Stomach (tissue), 4 donors: ENCODE measurements around the gene NFATC4.

Source experiments
- POLR2AphosphoS5 ChIP-seq, 3 donors: sonication (generic); formaldehyde crosslinking; IDR thresholded peaks; one replicate each; pipeline ENCODE4 v1.6.1; 2016; ENCODE audit warnings: antibody characterized with exemption in 3 of 3
- TF ChIP-seq, protein P1 (sequence below), 7 experiments: fragments of 450-650 bp in 4 of 7; fragments of 200-600 bp in 3 of 7; sonication (generic) in 3 of 7; IDR thresholded peaks; one replicate each; pipeline ENCODE4 v1.5.1; 2016 to 2019; ENCODE audit warnings: antibody characterized with exemption in 7 of 7, control low read depth in 2 of 7, mild to moderate bottlenecking in 1 of 7

DNA sequence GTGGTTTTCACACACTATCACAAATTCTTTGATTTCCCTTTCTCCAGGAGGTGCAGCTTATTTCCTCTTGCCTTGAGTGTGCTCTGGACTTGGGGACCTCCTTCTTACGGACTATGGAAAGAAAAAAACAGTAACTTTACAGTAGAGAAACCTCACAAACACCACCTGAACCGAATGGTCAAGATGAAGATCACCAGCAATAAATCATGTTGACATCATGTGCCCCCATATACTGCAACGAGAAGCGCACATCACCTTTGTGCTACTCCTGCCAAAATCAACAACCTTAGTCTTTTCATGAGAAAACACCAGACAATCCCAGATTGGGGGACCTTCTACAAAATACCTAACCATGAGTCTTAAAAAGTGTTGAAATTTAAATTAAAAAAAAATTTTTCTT is 17.5 kb downstream of the NFATC4 start:
- TF ChIP-seq, protein P1, sequence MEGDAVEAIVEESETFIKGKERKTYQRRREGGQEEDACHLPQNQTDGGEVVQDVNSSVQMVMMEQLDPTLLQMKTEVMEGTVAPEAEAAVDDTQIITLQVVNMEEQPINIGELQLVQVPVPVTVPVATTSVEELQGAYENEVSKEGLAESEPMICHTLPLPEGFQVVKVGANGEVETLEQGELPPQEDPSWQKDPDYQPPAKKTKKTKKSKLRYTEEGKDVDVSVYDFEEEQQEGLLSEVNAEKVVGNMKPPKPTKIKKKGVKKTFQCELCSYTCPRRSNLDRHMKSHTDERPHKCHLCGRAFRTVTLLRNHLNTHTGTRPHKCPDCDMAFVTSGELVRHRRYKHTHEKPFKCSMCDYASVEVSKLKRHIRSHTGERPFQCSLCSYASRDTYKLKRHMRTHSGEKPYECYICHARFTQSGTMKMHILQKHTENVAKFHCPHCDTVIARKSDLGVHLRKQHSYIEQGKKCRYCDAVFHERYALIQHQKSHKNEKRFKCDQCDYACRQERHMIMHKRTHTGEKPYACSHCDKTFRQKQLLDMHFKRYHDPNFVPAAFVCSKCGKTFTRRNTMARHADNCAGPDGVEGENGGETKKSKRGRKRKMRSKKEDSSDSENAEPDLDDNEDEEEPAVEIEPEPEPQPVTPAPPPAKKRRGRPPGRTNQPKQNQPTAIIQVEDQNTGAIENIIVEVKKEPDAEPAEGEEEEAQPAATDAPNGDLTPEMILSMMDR (IDR thresholded peaks at IDR 0.05): no peak
- TF ChIP-seq POLR2AphosphoS5 (IDR thresholded peaks at IDR 0.05): no peak
